Calu3 (cell line): ENCODE data around the gene AHNAK. TPM values are rescaled to one million over a fixed set of nuclear protein-coding genes. Genes with fewer than 3 reads are reported as not detected.

Experiments used
- BruUV-seq: library from RNA; stranded (reverse); fragments of 400-500 nt; replicated peaks from 2 replicates; lab custom pipeline; 2021; lab: Mats Ljungman, UMichigan
- CTCF ChIA-PET: fragments of 300-600 bp; sonication (Branson Sonifier 250); formaldehyde crosslinking; loops from one replicate; lab custom pipeline; 2022; ENCODE audit warnings: antibody characterized with exemption; lab: Charles Lee
- DNase-seq: peaks from one replicate; pipeline ENCODE4 v3.0.0; 2022
- H3K27ac Mint-ChIP-seq: one replicate; pipeline ENCODE4 v1.8.0; 2022; ENCODE audit warnings: mixed read lengths; ENCODE audit not compliant: unreplicated experiment
- H3K27me3 Mint-ChIP-seq: one replicate; pipeline ENCODE4 v1.8.0; 2022; ENCODE audit warnings: mixed read lengths; ENCODE audit not compliant: unreplicated experiment
- H3K36me3 Mint-ChIP-seq: one replicate; pipeline ENCODE4 v1.8.0; 2022; ENCODE audit warnings: mild to moderate bottlenecking, moderate library complexity, mixed read lengths; ENCODE audit not compliant: insufficient read depth, unreplicated experiment
- H3K4me1 Mint-ChIP-seq: one replicate; pipeline ENCODE4 v1.8.0; 2022; ENCODE audit warnings: mild to moderate bottlenecking, low read depth, mixed read lengths; ENCODE audit not compliant: unreplicated experiment
- H3K4me3 Mint-ChIP-seq: one replicate; pipeline ENCODE4 v1.8.0; 2022; ENCODE audit warnings: mild to moderate bottlenecking, low read depth, moderate library complexity, mixed read lengths; ENCODE audit not compliant: unreplicated experiment
- H3K9me3 Mint-ChIP-seq: one replicate; pipeline ENCODE4 v1.8.0; 2022; ENCODE audit warnings: low read depth, mixed read lengths; ENCODE audit not compliant: unreplicated experiment
- intact Hi-C: fragments of 100-400 bp; cut with micrococcal nuclease; formaldehyde crosslinking; loops from one replicate; pipeline ENCODE4 v1.10.0; 2022; ENCODE audit not compliant: unreplicated experiment
- total RNA-seq: library from RNA; stranded (reverse); gene quantifications from 2 replicates; pipeline ENCODE4 v1.2.3, GENCODE V29; 2022
- TF ChIP-seq, protein P1 (sequence below): fragments of 200-600 bp; IDR thresholded peaks from one replicate; pipeline ENCODE4 v1.8.0; 2022; ENCODE audit warnings: antibody characterized with exemption; ENCODE audit not compliant: unreplicated experiment

Gene AHNAK
- total RNA-seq, 1 experiment from 2014 or later: 246 TPM

DNA sequence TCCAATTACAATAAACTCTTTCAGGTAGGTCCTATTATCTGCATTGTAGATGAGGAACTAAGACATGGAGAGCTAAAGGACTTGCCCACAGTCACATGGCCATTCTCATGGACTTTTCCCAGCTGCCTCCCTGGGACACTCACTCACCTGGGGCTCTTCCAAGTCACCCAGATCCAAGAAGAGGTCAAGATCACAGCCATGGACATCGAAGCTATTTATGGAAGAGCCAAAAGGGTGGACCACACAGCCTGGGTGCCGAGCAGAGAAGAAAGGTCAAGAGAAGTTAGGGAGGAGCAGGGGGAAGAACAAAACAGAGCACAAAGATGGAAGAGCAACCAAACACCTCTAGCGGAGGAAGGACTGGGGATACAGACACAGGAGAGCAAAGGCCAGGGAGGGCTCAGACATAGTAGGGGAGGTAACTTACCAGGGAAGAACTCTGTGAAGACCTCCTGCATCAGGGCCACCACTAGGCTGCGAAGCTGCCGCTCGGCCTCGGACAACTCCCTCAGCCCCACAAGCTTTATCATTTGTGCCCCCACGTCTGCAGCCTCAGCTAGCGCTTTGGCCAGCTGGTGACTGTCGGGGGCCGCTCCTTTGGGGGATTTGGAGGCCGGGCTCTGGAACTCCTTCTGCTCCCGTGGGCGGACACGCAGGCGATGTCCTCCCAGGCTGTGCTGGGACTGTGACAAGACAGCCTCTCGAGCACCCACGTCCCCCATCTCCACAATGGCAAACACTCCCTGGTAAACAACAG, 34.5 kb upstream of the AHNAK start:
- Mint-ChIP-seq H3K4me1 (peaks cover 3% of the 10 kb centered on the region), H3K27ac (no peak overlapping the region), H3K36me3 (peaks cover 23% of the 10 kb centered on the region), H3K27me3 (no peaks in the 10 kb centered on the region), H3K4me3 (no peak overlapping the region), H3K9me3 (no peaks in the 10 kb centered on the region)
- intact Hi-C loops: no loop called here
- TF ChIP-seq, protein P1, sequence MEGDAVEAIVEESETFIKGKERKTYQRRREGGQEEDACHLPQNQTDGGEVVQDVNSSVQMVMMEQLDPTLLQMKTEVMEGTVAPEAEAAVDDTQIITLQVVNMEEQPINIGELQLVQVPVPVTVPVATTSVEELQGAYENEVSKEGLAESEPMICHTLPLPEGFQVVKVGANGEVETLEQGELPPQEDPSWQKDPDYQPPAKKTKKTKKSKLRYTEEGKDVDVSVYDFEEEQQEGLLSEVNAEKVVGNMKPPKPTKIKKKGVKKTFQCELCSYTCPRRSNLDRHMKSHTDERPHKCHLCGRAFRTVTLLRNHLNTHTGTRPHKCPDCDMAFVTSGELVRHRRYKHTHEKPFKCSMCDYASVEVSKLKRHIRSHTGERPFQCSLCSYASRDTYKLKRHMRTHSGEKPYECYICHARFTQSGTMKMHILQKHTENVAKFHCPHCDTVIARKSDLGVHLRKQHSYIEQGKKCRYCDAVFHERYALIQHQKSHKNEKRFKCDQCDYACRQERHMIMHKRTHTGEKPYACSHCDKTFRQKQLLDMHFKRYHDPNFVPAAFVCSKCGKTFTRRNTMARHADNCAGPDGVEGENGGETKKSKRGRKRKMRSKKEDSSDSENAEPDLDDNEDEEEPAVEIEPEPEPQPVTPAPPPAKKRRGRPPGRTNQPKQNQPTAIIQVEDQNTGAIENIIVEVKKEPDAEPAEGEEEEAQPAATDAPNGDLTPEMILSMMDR: no peak
- DNase-seq: no peak
- CTCF ChIA-PET: no interaction called here
- BruUV-seq: no TSS peak

DNA sequence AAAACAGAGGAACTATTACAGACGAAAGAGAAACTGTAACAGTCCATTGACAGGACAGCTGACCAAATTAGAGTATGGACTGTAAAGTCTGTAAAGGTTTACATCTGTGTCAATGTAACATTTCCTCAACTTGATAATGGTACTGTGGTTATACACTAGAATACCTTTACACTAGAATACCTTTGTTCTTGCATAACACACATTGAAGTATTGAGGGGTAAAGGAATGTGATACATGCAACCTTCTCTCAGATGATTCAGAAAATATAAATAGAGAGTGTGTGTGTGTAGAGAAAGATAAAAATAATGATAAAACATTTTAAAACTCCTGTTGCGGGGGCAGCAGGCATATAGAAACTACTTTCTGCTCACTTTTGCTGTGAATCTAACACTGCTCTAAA, 32.6 kb upstream of the AHNAK start:
- Mint-ChIP-seq H3K27me3 (no peaks in the 10 kb centered on the region), H3K36me3 (peaks cover 39% of the 10 kb centered on the region), H3K4me3 (no peak overlapping the region), H3K9me3 (no peaks in the 10 kb centered on the region), H3K27ac (no peak overlapping the region), H3K4me1 (peaks cover 22% of the 10 kb centered on the region)
- CTCF ChIA-PET: no interaction called here
- no TSS peak for BruUV-seq
- TF ChIP-seq, protein P1: no peak
- DNase-seq: no peak
- intact Hi-C loops: no loop called here

DNA sequence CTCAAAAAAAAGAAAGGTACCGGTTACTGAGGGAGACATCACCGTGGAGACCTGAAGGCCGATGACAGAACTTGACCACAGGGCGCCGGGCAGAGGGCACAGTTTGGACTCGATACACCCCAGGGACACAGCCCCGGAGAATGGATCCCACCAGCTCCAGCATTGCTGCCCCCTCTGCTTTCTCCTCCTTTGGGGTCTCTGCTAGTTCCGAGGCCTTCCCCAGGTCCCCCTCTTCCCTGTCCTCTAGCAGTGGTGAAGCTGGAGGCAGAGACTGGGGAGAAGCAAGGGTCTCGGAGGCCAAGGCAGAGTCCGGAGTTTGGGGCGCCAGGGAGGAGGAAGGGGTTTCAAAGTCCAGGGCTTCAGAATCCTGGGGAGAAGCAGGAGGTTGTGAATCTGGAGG, 31.9 kb upstream of the AHNAK start:
- Mint-ChIP-seq H3K27ac (no peak overlapping the region), H3K36me3 (peaks cover 46% of the 10 kb centered on the region)

DNA sequence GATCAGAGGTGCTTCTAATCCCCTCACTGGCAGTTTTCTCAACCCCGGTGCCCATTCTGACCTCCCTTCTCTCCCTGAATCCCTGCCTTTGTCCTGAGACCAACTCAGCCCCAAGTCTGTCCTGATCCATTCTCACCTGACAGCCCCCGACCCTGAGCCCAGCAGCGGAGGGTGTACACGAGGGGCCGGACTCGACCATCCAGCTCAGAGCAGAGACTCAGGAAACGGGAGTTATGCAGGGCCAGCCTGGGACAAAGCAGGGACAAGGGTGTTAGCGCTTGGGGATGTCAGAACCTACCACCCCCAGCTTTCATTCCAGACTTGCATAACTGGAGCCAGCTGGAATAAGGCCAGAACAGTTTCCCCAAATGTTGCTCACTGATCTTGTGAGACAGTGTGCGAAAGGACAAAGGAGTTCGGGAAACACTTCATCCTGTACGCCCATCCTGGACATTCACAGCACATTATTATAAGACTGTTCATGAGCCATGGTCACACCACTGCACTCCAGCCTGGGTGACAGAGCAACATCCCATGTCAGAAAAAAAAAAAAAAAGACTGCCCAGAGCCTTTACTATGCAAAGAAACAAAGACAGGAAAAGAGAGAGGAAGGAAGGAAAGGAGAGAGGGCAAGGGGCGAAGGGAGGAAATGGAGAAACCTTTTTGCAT, 30.6 kb upstream of the AHNAK start:
- Mint-ChIP-seq H3K36me3 (peaks cover 60% of the 10 kb centered on the region), H3K4me3 (no peak overlapping the region), H3K27me3 (no peaks in the 10 kb centered on the region), H3K27ac (no peak overlapping the region), H3K4me1 (peaks cover 36% of the 10 kb centered on the region), H3K9me3 (no peaks in the 10 kb centered on the region)
- TF ChIP-seq, protein P1: no peak
- BruUV-seq: no TSS peak
- no peak for DNase-seq
- intact Hi-C loops: no loop called here
- CTCF ChIA-PET: no interaction called here

More for the DNA sequence above, 31.9 kb upstream of the AHNAK start:
- peaks cover 22% of the 10 kb centered on the region for H3K4me1 Mint-ChIP-seq
- TF ChIP-seq, protein P1: no peak
- intact Hi-C loops: no loop called here
- H3K9me3 Mint-ChIP-seq: no peaks in the 10 kb centered on the region
- BruUV-seq: no TSS peak
- no peak overlapping the region for H3K4me3 Mint-ChIP-seq
- CTCF ChIA-PET: no interaction called here
- no peak for DNase-seq
- H3K27me3 Mint-ChIP-seq: no peaks in the 10 kb centered on the region
